Measurements from ENCODE around the gene SMYD3. TPM values are rescaled to one million over a fixed set of nuclear protein-coding genes. Genes with fewer than 3 reads are reported as not detected.

Gene SMYD3
- total RNA-seq, 1 donor from 2014 or later = 27.2 TPM

- Histone ChIP-seq H3K4me1 (peaks cover 10% of the 10 kb centered on the region), H3K36me3 (no peaks in the 10 kb centered on the region), H3K4me3 (no peak overlapping the region), H3K27me3 (no peaks in the 10 kb centered on the region), H3K9me3 (no peaks in the 10 kb centered on the region), H3K27ac (no peak overlapping the region)
- DNase-seq = no peak
- intact Hi-C loops (cut with DNase I) = no loop called here
- no peak for ATAC-seq
- no peak for TF ChIP-seq CTCF (IDR thresholded peaks at IDR 0.05)
These were observed 522.5 kb downstream of the SMYD3 start for GRCh38 chr1:245984390-245985155.

- Histone ChIP-seq H3K27me3 (no peaks in the 10 kb centered on the region), H3K9me3 (no peaks in the 10 kb centered on the region), H3K27ac (no peak overlapping the region), H3K4me3 (no peak overlapping the region), H3K36me3 (no peaks in the 10 kb centered on the region), H3K4me1 (peaks cover 10% of the 10 kb centered on the region)
- ATAC-seq (no peak), DNase-seq (no peak)
- TF ChIP-seq CTCF (IDR thresholded peaks at IDR 0.05) = no peak
- intact Hi-C loops (cut with DNase I) = no loop called here
These were observed 523.6 kb downstream of the SMYD3 start for GRCh38 chr1:245983294-245983967.

- H3K9me3 ChIP-seq = no peaks in the 10 kb centered on the region
- H3K27ac ChIP-seq = peak overlapping the region; percentile 67
- intact Hi-C loops (cut with DNase I) = no loop called here
- no peak overlapping the region for H3K4me3 ChIP-seq
- H3K36me3 ChIP-seq = no peaks in the 10 kb centered on the region
- ATAC-seq (peak; percentile 12), DNase-seq (no peak)
- H3K4me1 ChIP-seq = no peaks in the 10 kb centered on the region
- no peak for TF ChIP-seq CTCF (IDR thresholded peaks at IDR 0.05)
- no peaks in the 10 kb centered on the region for H3K27me3 ChIP-seq
These were observed 527.5 kb downstream of the SMYD3 start for GRCh38 chr1:245979589-245979988.

GRCh38 chr1:245978915-245979314 lies 528.2 kb downstream of the SMYD3 start:
- Histone ChIP-seq H3K4me3 (no peak overlapping the region), H3K4me1 (no peaks in the 10 kb centered on the region), H3K27ac (peak overlapping the region; percentile 67), H3K36me3 (no peaks in the 10 kb centered on the region), H3K9me3 (no peaks in the 10 kb centered on the region), H3K27me3 (no peaks in the 10 kb centered on the region)
- DNase-seq = no peak
- TF ChIP-seq CTCF (IDR thresholded peaks at IDR 0.05) = no peak
- intact Hi-C loops (cut with DNase I) = no loop called here
- no peak for ATAC-seq

GRCh38 chr1:245972476-245972875 lies 534.6 kb downstream of the SMYD3 start:
- no peak overlapping the region for H3K27ac ChIP-seq
- no peaks in the 10 kb centered on the region for H3K9me3 ChIP-seq
- ATAC-seq (peak; percentile 20), DNase-seq (no peak)
- no peak for TF ChIP-seq CTCF (IDR thresholded peaks at IDR 0.05)
- no peaks in the 10 kb centered on the region for H3K27me3 ChIP-seq
- no peaks in the 10 kb centered on the region for H3K36me3 ChIP-seq
- intact Hi-C loops (cut with DNase I) = no loop called here
- no peak overlapping the region for H3K4me3 ChIP-seq
- H3K4me1 ChIP-seq = no peaks in the 10 kb centered on the region
